ENCODE results near the gene MYO9B. TPM values are rescaled to one million over a fixed set of nuclear protein-coding genes. Genes with fewer than 3 reads are reported as not detected.
A peak's percentile ranks its signal among the peaks of the same experiment; 100 is the strongest.

The MYO9B gene
- total and polyA plus RNA-seq, 9 of the 15 experiments (the other 6 are each of a cell fraction or from before 2014, with no cell fraction given): 2.4 to 77.6 (median 23.0) TPM

GRCh38 chr19:17035842-17036424, 39.6 kb upstream of the MYO9B start (continued):
- TF ChIP-seq ZNF589 (CRISPR knock-in tag; IDR thresholded peaks at IDR 0.05; ENCODE audit: low read depth): no peak
- no peak for TF ChIP-seq SRSF1 (IDR thresholded peaks at IDR 0.05; ENCODE audit: low read depth, low read length)
- no peak for TF ChIP-seq MCM5 (IDR thresholded peaks at IDR 0.05; ENCODE audit: low read depth)
- no peak for TF ChIP-seq ZNF609 (CRISPR knock-in tag; IDR thresholded peaks at IDR 0.05; ENCODE audit: borderline replicate concordance)
- 0 out of 2 replicates have a peak, but pooled peaks have one; percentile 14 for TF ChIP-seq ATF1 (CRISPR knock-in tag; IDR thresholded peaks at IDR 0.05)
- peak; percentile 82 for TF ChIP-seq ATF1 (tag; IDR thresholded peaks at IDR 0.05)
- TF ChIP-seq TAF7 (tag; IDR thresholded peaks at IDR 0.05): no peak
- no peak for TF ChIP-seq GABPB2 (CRISPR knock-in tag; conservative IDR thresholded peaks at IDR 0.05)
- TF ChIP-seq ZBTB8A (IDR thresholded peaks at IDR 0.05; ENCODE audit: partially characterized antibody): no peak
- no peak for TF ChIP-seq ARID1B (IDR thresholded peaks at IDR 0.05)
- TF ChIP-seq MAZ (CRISPR knock-in tag; conservative IDR thresholded peaks at IDR 0.05 in 1 of 2, IDR thresholded peaks at IDR 0.05 in 1 of 2): no peak
- no peak for TF ChIP-seq MIER1 (IDR thresholded peaks at IDR 0.05; ENCODE audit: low read depth)
- TF ChIP-seq RCOR1 (IDR thresholded peaks at IDR 0.05; ENCODE audit: borderline replicate concordance in 1 of 2, low read depth in 2 of 2, low read length in 2 of 2): peak in 1 of 2 experiments; percentile 36; a peak in 1 of 4 replicates
- no peak for TF ChIP-seq SNAPC5 (CRISPR knock-in tag; IDR thresholded peaks at IDR 0.05)
- no peak for TF ChIP-seq PTRF (tag; IDR thresholded peaks at IDR 0.05)
- TF ChIP-seq ZBTB12 (CRISPR knock-in tag; IDR thresholded peaks at IDR 0.05): peak; percentile 45
- TF ChIP-seq MAFK (IDR thresholded peaks at IDR 0.05; ENCODE audit: low read length): no peak
- no peak for TF ChIP-seq NBN (IDR thresholded peaks at IDR 0.05; ENCODE audit: low read depth)
- no peak for TF ChIP-seq SREBF1 (IDR thresholded peaks at IDR 0.05; ENCODE audit: borderline replicate concordance, low read depth, low read length)
- TF ChIP-seq ZKSCAN3 (CRISPR knock-in tag; IDR thresholded peaks at IDR 0.05): no peak
- TF ChIP-seq CCNT2 (IDR thresholded peaks at IDR 0.05; ENCODE audit: borderline replicate concordance, extremely low read depth, insufficient read length, low read depth, low read length): no peak
- no peak for TF ChIP-seq TGIF2 (CRISPR knock-in tag; IDR thresholded peaks at IDR 0.05)
- no peak for TF ChIP-seq CREB1 (IDR thresholded peaks at IDR 0.05)
- peak; percentile 82 for TF ChIP-seq CREB1 (CRISPR knock-in tag; IDR thresholded peaks at IDR 0.05)
- TF ChIP-seq NRF1 (conservative IDR thresholded peaks at IDR 0.05 in 1 of 2, IDR thresholded peaks at IDR 0.05 in 1 of 2): no peak
